Keratinocyte (primary cell): Measurements from ENCODE around the gene DPYSL4.

Experiments used
- CTCF ChIP-seq, 3 experiments: IDR thresholded peaks in 1 of 3; conservative IDR thresholded peaks in 1 of 3; optimal IDR thresholded peaks in 1 of 3; 2 replicates in 2 of 3; 3 replicates in 1 of 3; pipeline versions ENCODE3 to v1.5.1; 2011; ENCODE audit warnings: low read length in 3 of 3, mild to moderate bottlenecking in 3 of 3, moderate library complexity in 2 of 3, control low read depth in 1 of 3, inconsistent platforms in 1 of 3; ENCODE audit not compliant: insufficient read depth in 2 of 3; ENCODE audit errors: extremely low read depth in 1 of 3
- EZH2 ChIP-seq: IDR thresholded peaks from one replicate; pipeline ENCODE4 v1.6.1; 2012; ENCODE audit warnings: inconsistent platforms, mild to moderate bottlenecking, low read length, moderate library complexity

- TF ChIP-seq CTCF (optimal IDR thresholded peaks at IDR 0.05 in 1 of 3, IDR thresholded peaks at IDR 0.05 in 1 of 3, conservative IDR thresholded peaks at IDR 0.05 in 1 of 3; ENCODE audit: extremely low read depth in 1 of 3, insufficient read depth in 2 of 3, low read length in 3 of 3), result no peak
- no peak for TF ChIP-seq EZH2
Observed at GRCh38 chr10:132138596-132138995, 48.2 kb upstream of the DPYSL4 start.
